ENCODE results near the gene AFTPH.

The AFTPH gene

DNA sequence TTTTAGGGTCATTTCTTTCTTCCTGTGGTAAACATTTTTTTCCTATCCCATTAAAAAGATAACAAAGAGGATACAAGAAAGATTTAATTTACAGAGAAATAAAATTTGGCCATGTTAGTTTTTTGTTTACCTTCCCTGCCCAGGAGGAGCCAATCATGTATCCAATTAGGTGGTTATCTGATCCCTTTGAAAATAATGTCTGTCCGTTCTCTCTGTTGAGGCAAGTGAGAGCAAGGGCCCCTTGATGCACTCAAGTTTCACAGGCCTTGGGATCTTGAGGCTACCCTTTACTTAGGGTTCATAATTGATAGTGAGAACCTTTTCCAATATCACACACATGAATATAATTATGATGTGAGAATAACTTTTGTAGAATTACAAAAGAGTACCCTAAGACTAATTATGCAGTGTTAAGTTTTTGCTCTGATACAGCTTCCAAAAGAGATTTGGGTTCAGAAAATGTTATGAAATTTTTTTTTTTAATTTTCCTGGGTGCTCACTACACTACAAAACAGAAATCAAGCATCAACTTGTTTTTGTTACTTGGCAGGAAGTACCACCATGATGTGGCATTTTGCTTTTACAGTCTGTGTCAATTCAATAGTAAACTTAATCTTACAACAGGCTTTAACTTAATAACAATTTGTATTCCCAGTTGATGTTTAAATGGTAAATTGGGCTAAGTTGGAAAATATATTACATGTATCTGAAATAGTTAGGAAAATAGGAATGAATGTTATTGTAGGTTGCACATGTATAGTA is 42.0 kb downstream of the AFTPH start:
- Histone ChIP-seq H3K4me1 (ENCODE audit: control insufficient read depth, insufficient read depth, low read length) (peaks cover 12% of the 10 kb centered on the region), H3K36me3 (ENCODE audit: control insufficient read depth in 2 of 2, insufficient read depth in 1 of 2, low read length in 2 of 2) (peaks cover under 1 to 4% of the 10 kb centered on the region in 2 experiments; a peak in 1 of 3 replicates), H3K4me3 (ENCODE audit: low read depth, low read length) (no peak overlapping the region), H3K9me3 (ENCODE audit: control insufficient read depth, insufficient read depth, low read depth, low read length) (no peaks in the 10 kb centered on the region), H3K27ac (ENCODE audit: extremely low read depth, low read depth, low read length) (no peak overlapping the region)
- POLR2A ChIA-PET: no interaction called here
- TF ChIP-seq TCF7L2 (IDR thresholded peaks at IDR 0.05; ENCODE audit: borderline replicate concordance, low read depth, low read length) (peak; percentile 51; the same call in 1 of the 2 replicates), ZNF223 (tag by site-specific recombination; IDR thresholded peaks at IDR 0.05) (no peak)
- TF ChIP-seq, protein P1, sequence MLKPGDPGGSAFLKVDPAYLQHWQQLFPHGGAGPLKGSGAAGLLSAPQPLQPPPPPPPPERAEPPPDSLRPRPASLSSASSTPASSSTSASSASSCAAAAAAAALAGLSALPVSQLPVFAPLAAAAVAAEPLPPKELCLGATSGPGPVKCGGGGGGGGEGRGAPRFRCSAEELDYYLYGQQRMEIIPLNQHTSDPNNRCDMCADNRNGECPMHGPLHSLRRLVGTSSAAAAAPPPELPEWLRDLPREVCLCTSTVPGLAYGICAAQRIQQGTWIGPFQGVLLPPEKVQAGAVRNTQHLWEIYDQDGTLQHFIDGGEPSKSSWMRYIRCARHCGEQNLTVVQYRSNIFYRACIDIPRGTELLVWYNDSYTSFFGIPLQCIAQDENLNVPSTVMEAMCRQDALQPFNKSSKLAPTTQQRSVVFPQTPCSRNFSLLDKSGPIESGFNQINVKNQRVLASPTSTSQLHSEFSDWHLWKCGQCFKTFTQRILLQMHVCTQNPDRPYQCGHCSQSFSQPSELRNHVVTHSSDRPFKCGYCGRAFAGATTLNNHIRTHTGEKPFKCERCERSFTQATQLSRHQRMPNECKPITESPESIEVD (tag by site-specific recombination; IDR thresholded peaks at IDR 0.05): peak; percentile 63; the same call in 1 of the 2 replicates
- CTCF ChIA-PET: interaction anchor here (1.0 to 1.1 kb wide), 2 partner anchors 14 to 20 kb away, joined by 3 read pairs; no protein-coding TSS in a partner anchor

DNA sequence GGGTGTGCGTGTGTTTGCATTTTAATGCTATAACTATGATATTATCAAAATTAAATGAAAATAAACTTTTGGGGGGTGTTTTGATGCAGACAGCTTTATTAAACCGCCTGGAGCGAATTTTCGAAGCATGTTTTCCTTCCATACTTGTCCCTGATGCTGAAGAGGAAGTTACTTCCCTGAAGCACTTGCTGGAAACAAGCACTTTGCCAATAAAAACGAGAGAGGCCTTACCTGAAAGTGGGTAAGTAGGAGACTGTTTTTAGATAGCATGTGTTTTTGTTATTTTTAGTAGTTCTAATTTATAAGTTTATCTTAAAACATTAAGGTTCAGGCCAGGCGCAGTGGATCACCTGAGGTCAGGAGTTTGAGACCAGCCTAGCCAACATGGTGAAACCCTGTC is 43.3 kb downstream of the AFTPH start:
- peaks cover 5 to 9% of the 10 kb centered on the region in 2 experiments; a peak in 2 of 3 replicates for H3K36me3 ChIP-seq (ENCODE audit: control insufficient read depth in 2 of 2, insufficient read depth in 1 of 2, low read length in 2 of 2)
- ChIA-PET POLR2A (interaction anchor here (0.7 kb wide), 1 partner anchor 45 kb away, joined by 3 read pairs; no protein-coding TSS in a partner anchor), CTCF (interaction anchor here (1.0 to 1.1 kb wide), 2 partner anchors 16 to 19 kb away, joined by 3 read pairs; no protein-coding TSS in a partner anchor)
- peaks cover 12% of the 10 kb centered on the region for H3K4me1 ChIP-seq (ENCODE audit: control insufficient read depth, insufficient read depth, low read length)
- H3K4me3 ChIP-seq (ENCODE audit: low read depth, low read length): no peak overlapping the region
- TF ChIP-seq, protein P2, sequence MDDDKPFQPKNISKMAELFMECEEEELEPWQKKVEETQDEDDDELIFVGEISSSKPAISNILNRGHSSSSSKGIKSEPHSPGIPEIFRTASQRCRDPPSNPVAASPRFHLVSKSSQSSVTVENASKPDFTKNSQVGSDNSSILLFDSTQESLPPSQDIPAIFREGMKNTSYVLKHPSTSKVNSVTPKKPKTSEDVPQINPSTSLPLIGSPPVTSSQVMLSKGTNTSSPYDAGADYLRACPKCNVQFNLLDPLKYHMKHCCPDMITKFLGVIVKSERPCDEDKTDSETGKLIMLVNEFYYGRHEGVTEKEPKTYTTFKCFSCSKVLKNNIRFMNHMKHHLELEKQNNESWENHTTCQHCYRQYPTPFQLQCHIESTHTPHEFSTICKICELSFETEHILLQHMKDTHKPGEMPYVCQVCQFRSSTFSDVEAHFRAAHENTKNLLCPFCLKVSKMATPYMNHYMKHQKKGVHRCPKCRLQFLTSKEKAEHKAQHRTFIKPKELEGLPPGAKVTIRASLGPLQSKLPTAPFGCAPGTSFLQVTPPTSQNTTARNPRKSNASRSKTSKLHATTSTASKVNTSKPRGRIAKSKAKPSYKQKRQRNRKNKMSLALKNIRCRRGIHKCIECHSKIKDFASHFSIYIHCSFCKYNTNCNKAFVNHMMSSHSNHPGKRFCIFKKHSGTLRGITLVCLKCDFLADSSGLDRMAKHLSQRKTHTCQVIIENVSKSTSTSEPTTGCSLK (tag by site-specific recombination; IDR thresholded peaks at IDR 0.05): no peak
- TF ChIP-seq ZNF610 (tag by site-specific recombination; IDR thresholded peaks at IDR 0.05; ENCODE audit: borderline replicate concordance) (no peak), GFI1B (tag by site-specific recombination; IDR thresholded peaks at IDR 0.05) (no peak), ZNF621 (tag by site-specific recombination; IDR thresholded peaks at IDR 0.05) (no peak), ZNF239 (tag by site-specific recombination; IDR thresholded peaks at IDR 0.05) (no peak), TCF7L2 (IDR thresholded peaks at IDR 0.05; ENCODE audit: borderline replicate concordance, low read depth, low read length) (no peak), ZNF48 (tag by site-specific recombination; IDR thresholded peaks at IDR 0.05) (no peak), SCRT1 (tag by site-specific recombination; IDR thresholded peaks at IDR 0.05; ENCODE audit: borderline replicate concordance) (no peak), ZBTB21 (tag by site-specific recombination; IDR thresholded peaks at IDR 0.05) (no peak), KLF9 (tag by site-specific recombination; IDR thresholded peaks at IDR 0.05; ENCODE audit: low read depth) (no peak), YY2 (tag by site-specific recombination; IDR thresholded peaks at IDR 0.05) (no peak), SCRT2 (tag by site-specific recombination; IDR thresholded peaks at IDR 0.05) (no peak), HOXD13 (CRISPR knock-in tag; IDR thresholded peaks at IDR 0.05; ENCODE audit: borderline replicate concordance) (no peak)
- TF ChIP-seq, protein P3, sequence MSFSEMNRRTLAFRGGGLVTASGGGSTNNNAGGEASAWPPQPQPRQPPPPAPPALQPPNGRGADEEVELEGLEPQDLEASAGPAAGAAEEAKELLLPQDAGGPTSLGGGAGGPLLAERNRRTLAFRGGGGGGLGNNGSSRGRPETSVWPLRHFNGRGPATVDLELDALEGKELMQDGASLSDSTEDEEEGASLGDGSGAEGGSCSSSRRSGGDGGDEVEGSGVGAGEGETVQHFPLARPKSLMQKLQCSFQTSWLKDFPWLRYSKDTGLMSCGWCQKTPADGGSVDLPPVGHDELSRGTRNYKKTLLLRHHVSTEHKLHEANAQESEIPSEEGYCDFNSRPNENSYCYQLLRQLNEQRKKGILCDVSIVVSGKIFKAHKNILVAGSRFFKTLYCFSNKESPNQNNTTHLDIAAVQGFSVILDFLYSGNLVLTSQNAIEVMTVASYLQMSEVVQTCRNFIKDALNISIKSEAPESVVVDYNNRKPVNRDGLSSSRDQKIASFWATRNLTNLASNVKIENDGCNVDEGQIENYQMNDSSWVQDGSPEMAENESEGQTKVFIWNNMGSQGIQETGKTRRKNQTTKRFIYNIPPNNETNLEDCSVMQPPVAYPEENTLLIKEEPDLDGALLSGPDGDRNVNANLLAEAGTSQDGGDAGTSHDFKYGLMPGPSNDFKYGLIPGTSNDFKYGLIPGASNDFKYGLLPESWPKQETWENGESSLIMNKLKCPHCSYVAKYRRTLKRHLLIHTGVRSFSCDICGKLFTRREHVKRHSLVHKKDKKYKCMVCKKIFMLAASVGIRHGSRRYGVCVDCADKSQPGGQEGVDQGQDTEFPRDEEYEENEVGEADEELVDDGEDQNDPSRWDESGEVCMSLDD (tag by site-specific recombination; IDR thresholded peaks at IDR 0.05): no peak
- TF ChIP-seq, protein P4, sequence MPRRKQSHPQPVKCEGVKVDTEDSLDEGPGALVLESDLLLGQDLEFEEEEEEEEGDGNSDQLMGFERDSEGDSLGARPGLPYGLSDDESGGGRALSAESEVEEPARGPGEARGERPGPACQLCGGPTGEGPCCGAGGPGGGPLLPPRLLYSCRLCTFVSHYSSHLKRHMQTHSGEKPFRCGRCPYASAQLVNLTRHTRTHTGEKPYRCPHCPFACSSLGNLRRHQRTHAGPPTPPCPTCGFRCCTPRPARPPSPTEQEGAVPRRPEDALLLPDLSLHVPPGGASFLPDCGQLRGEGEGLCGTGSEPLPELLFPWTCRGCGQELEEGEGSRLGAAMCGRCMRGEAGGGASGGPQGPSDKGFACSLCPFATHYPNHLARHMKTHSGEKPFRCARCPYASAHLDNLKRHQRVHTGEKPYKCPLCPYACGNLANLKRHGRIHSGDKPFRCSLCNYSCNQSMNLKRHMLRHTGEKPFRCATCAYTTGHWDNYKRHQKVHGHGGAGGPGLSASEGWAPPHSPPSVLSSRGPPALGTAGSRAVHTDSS (tag by site-specific recombination; IDR thresholded peaks at IDR 0.05): no peak
- H3K27ac ChIP-seq (ENCODE audit: extremely low read depth, low read depth, low read length): no peak overlapping the region
- H3K9me3 ChIP-seq (ENCODE audit: control insufficient read depth, insufficient read depth, low read depth, low read length): no peaks in the 10 kb centered on the region
